Right cardiac atrium (tissue), 5 donors: Measurements from ENCODE around the gene ATRN. TPM values are rescaled to one million over a fixed set of nuclear protein-coding genes. Genes with fewer than 3 reads are reported as not detected.

Experiments used
- ATAC-seq, 2 donors: fragments of 200-7000 bp; cut with Tn5 transposase; one replicate each; pipeline versions ENCODE4 v1.8.0 to v1.9.1; 2020; ENCODE audit warnings: moderate library complexity in 2 of 2, mild to moderate bottlenecking in 1 of 2
- DNase-seq, 3 donors: peaks; one replicate each; pipeline ENCODE4 v3.0.0-alpha.2; 2020
- H3K27ac ChIP-seq: one replicate; pipeline ENCODE4 v1.5.1; 2013; ENCODE audit warnings: mild to moderate bottlenecking, low read length, control low read depth, moderate library complexity
- H3K27me3 ChIP-seq: one replicate; pipeline ENCODE4 v1.6.1; 2013; ENCODE audit not compliant: control insufficient read depth, insufficient read depth
- H3K4me1 ChIP-seq: one replicate; pipeline ENCODE4 v1.6.1; 2013; ENCODE audit warnings: low read length; ENCODE audit not compliant: control insufficient read depth, insufficient read depth
- H3K4me3 ChIP-seq: one replicate; pipeline ENCODE4 v1.5.1; 2013; ENCODE audit warnings: low read length, control low read depth
- H3K9me3 ChIP-seq: one replicate; pipeline ENCODE4 v1.6.1; 2013; ENCODE audit warnings: low read length; ENCODE audit not compliant: control insufficient read depth
- WGBS: extraction: QIAGEN DNeasy Blood & Tissue Kit; methylation state at CpG from one replicate; pipeline ENCODE4 v1.1.7; 2013; 5-methylcytosine and 5-hydroxymethylcytosine counted together
- intact Hi-C, 4 donors: fragments of 100-400 bp; cut with DNase I; formaldehyde crosslinking; loops; one replicate each; pipeline versions ENCODE4 v1.11.0 to v1.14.0; 2022 to 2023
- polyA plus RNA-seq: library from polyadenylated mRNA; stranded (reverse); fragments of 200-250 nt; gene quantifications from one replicate; pipeline ENCODE4 v1.2.3, GENCODE V29; 2013
- total RNA-seq, 4 donors: library from RNA; stranded (reverse); fragmentation: NEBNext Ultra II Directional; extraction: Animal tissue kit (Norgen Biotek cat#: 25700); gene quantifications; one replicate each; pipeline ENCODE4 v1.2.1, GENCODE V29; 2021
- donor health status: healthy with polysubstance abuse.
- donor health status: DM: no; HTN: yes; CAD: no.
- donor health status: DM: no; HTN: no; CAD: no.
- donor health status: DM: no; HTN: yes; CAD: no; lungs with severe emphysema.
- donor health status: DM: yes; HTN: yes; CAD: no.

Gene ATRN
- total and polyA plus RNA-seq, 5 donors, result 9.5 to 33.1 (median 31.7) TPM

GRCh38 chr20:3628502-3629314 lies 157.9 kb downstream of the ATRN start:
- Histone ChIP-seq H3K9me3 (no peaks in the 10 kb centered on the region), H3K27ac (no peak overlapping the region), H3K4me1 (no peaks in the 10 kb centered on the region), H3K4me3 (no peak overlapping the region), H3K27me3 (no peaks in the 10 kb centered on the region)
- ATAC-seq (no peak), DNase-seq (no peak)
- intact Hi-C loops, result no loop called here
- 88% methylated on average over 16 of the region's 16 CpGs for WGBS

- 94% methylated on average over 2 of the region's 2 CpGs for WGBS
- Histone ChIP-seq H3K4me3 (no peak overlapping the region), H3K27me3 (no peaks in the 10 kb centered on the region), H3K9me3 (no peaks in the 10 kb centered on the region), H3K27ac (no peak overlapping the region), H3K4me1 (no peaks in the 10 kb centered on the region)
- ATAC-seq (no peak), DNase-seq (no peak)
- intact Hi-C loops, result no loop called here
Observed at GRCh38 chr20:3629893-3630292, 159.1 kb downstream of the ATRN start.

GRCh38 chr20:3630429-3630828 lies 159.6 kb downstream of the ATRN start:
- 72% methylated on average over 8 of the region's 8 CpGs for WGBS
- Histone ChIP-seq H3K4me1 (no peaks in the 10 kb centered on the region), H3K27me3 (no peaks in the 10 kb centered on the region), H3K27ac (no peak overlapping the region), H3K4me3 (no peak overlapping the region), H3K9me3 (no peaks in the 10 kb centered on the region)
- DNase-seq (no peak), ATAC-seq (no peak)
- intact Hi-C loops, result no loop called here

DNA sequence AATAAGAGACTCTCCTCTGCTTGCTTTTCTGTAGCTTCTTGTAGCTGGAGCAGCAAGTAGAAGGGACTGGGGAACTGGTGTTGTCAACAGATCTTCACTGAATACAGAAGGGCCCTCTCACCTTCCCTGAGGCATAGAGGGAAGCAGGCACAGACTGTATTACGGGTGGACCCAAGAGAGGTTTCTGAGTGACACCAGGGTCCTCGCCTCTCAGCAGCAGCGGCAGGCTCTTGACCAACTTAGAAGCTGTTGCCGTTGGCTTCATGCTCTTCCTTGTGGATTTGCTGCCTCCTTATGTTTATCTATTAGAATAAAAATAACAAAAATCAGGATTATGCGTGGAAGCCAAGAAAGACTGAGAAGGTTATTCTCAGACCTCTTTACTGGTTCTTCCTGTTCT lies 160.7 kb downstream of the ATRN start:
- H3K27me3 ChIP-seq, result no peaks in the 10 kb centered on the region
- 67% methylated on average over 5 of the region's 5 CpGs for WGBS
- H3K4me1 ChIP-seq, result no peaks in the 10 kb centered on the region
- no peak for ATAC-seq
- no peak overlapping the region for H3K4me3 ChIP-seq
- no peak overlapping the region for H3K27ac ChIP-seq
- DNase-seq, result no peak
- H3K9me3 ChIP-seq, result no peaks in the 10 kb centered on the region
- intact Hi-C loops, result no loop called here

- no peaks in the 10 kb centered on the region for H3K9me3 ChIP-seq
- intact Hi-C loops, result no loop called here
- DNase-seq (no peak), ATAC-seq (no peak)
- no peak overlapping the region for H3K4me3 ChIP-seq
- no peak overlapping the region for H3K27ac ChIP-seq
- WGBS, result 94% methylated on average over 7 of the region's 7 CpGs
- H3K27me3 ChIP-seq, result no peaks in the 10 kb centered on the region
- no peaks in the 10 kb centered on the region for H3K4me1 ChIP-seq
Observed at GRCh38 chr20:3632311-3633004, 161.6 kb downstream of the ATRN start.

DNA sequence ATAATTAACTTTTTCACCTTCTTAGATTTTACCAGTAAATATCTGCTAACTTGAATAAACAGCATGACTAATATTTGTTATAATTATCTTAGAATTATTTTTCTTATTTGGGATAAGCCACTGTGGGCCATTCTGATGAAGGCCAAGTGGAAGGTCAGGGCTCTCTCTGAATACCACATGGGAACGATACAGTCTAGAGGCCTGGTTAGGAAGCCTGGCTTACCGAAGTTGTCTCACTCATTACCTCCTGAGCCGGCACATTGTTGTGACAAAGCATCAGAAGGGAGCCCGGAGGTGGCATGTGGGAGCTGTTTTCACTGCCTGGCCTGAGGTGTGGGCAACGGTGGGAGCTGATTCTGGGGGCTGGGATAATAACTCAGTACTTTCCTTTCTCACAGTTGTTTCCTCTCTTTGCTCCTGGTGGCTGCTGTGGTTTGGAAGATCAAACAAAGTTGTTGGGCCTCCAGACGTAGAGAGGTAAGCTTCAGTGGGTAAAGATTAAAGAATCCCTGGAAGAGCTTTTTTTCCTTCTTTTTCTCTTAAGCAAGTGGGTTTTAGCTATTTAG lies 163.2 kb downstream of the ATRN start:
- Histone ChIP-seq H3K4me1 (no peaks in the 10 kb centered on the region), H3K4me3 (no peak overlapping the region), H3K9me3 (no peaks in the 10 kb centered on the region), H3K27ac (no peak overlapping the region), H3K27me3 (no peaks in the 10 kb centered on the region)
- intact Hi-C loops, result no loop called here
- 76% methylated on average over 6 of the region's 6 CpGs for WGBS
- ATAC-seq (no peak), DNase-seq (no peak)

DNA sequence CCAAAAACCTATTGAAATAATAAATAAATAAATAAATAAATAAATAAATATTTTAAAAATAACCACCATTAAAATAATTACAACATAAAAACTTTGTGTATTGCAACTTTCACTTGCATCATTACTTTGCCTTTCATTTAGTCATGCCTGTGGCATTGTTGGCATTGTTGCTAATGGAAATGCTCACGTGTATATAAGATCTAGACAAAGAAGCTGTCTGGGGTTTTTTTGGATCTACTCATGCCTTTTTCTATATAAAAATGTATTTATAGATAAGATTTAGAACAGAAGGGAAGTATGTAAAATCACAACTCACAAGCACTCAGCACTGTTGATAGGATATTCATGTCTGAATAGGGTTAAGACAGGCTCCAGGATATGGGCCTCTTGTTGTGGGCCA lies 164.5 kb downstream of the ATRN start:
- 99% methylated on average over 1 of the region's 1 CpG for WGBS
- DNase-seq, result no peak
- H3K4me3 ChIP-seq, result no peak overlapping the region
- intact Hi-C loops, result no loop called here
- no peak overlapping the region for H3K27ac ChIP-seq
- no peaks in the 10 kb centered on the region for H3K9me3 ChIP-seq
- H3K4me1 ChIP-seq, result no peaks in the 10 kb centered on the region
- no peak for ATAC-seq
- no peaks in the 10 kb centered on the region for H3K27me3 ChIP-seq

DNA sequence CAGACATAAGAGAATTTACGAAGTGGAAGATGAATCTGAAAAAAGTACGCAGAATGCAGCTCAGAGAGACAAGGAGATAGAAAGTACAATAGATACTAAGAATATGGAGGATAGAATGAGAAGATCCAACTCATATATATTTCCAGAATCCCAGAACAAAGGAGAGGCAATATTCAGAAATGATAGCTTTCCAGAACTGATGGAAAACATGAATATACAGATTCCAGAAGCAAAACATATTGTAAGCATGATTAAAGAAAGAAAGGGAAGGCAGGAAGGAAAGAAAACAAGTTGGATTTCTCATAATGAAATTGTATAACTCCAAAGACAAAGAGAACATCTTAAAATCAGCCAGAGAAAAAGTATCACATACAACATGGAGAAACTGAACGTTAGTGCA lies 169.4 kb downstream of the ATRN start:
- H3K27me3 ChIP-seq, result no peaks in the 10 kb centered on the region
- ATAC-seq (no peak), DNase-seq (no peak)
- H3K4me3 ChIP-seq, result no peak overlapping the region
- no peaks in the 10 kb centered on the region for H3K9me3 ChIP-seq
- WGBS, result 82% methylated on average over 3 of the region's 3 CpGs
- H3K4me1 ChIP-seq, result no peaks in the 10 kb centered on the region
- H3K27ac ChIP-seq, result no peak overlapping the region
- intact Hi-C loops, result no loop called here

DNA sequence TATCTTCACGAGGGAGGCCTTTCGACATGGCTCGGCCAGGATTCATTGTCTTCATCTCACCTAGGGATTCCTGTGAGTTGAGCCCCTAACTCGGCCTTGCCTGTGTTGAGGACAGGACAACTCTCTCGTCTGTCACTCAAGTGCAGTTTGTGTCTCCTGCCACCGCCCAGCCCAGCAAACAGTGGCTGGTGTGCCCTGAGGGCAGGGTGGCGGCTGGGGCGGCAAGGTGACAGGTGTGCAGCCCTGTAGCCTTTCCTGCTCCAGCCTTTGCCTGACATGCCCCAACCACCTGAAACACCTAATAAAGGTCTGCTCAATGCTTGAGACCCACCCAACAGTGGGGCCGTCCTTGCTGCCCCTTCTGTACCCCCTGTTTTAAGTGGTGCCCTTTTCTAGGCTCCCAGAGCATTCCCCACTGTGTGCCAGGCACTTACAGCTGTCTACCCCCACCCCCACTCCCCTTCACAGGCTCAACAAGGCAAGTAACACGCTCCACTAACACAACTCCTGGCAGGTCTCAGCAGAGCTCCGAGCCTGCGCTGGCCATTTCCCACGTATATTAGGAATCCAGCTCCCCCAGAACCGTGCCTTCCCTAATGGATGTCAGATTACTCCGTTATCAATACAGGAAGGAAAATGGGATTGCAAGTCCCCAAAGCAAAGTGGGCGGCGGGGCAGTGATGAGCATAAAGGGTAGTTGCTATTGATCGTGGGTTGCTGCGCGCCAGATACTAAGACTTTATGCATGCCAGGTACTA lies 174.7 kb downstream of the ATRN start:
- Histone ChIP-seq H3K27me3 (no peaks in the 10 kb centered on the region), H3K27ac (no peak overlapping the region), H3K9me3 (no peaks in the 10 kb centered on the region), H3K4me1 (no peaks in the 10 kb centered on the region), H3K4me3 (no peak overlapping the region)
- no peak for ATAC-seq
- DNase-seq, result no peak
- intact Hi-C loops, result no loop called here
- WGBS, result 93% methylated on average over 20 of the region's 20 CpGs

- intact Hi-C loops, result no loop called here
- H3K27ac ChIP-seq, result no peak overlapping the region
- ATAC-seq, result no peak
- H3K4me3 ChIP-seq, result no peak overlapping the region
- no peak for DNase-seq
- no peaks in the 10 kb centered on the region for H3K9me3 ChIP-seq
- H3K4me1 ChIP-seq, result no peaks in the 10 kb centered on the region
- no peaks in the 10 kb centered on the region for H3K27me3 ChIP-seq
- WGBS, result 90% methylated on average over 5 of the region's 5 CpGs
Observed at GRCh38 chr20:3646067-3646440, 175.2 kb downstream of the ATRN start.

DNA sequence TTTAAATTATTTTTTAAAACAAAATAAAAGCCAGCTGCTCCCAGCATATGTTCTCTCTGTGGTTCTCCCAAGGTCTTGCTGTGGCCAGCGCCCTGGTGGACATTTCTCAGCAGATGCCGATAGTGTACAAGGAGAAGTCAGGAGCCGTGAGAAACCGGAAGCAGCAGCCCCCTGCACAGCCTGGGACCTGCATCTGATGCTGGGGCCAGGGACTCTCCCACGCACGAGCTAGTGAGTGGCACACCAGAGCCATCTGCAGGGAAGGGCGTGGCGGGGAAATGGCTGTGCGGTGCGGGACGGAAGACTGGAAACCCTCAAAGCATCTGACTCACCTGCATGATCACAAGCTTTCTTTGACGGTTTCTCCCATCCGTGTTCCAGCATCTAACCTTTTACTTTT lies 175.8 kb downstream of the ATRN start:
- WGBS, result 88% methylated on average over 13 of the region's 13 CpGs
- intact Hi-C loops, result no loop called here

More for the DNA sequence above, 175.8 kb downstream of the ATRN start:
- DNase-seq (no peak), ATAC-seq (no peak)
- Histone ChIP-seq H3K27me3 (no peaks in the 10 kb centered on the region), H3K4me1 (no peaks in the 10 kb centered on the region), H3K9me3 (no peaks in the 10 kb centered on the region), H3K27ac (no peak overlapping the region), H3K4me3 (no peak overlapping the region)
